Measurements from ENCODE around the gene ZGRF1. TPM values are rescaled to one million over a fixed set of nuclear protein-coding genes. Genes with fewer than 3 reads are reported as not detected.

ZGRF1 gene
- total and polyA plus RNA-seq, 9 of the 15 experiments (the other 6 are each of a cell fraction or from before 2014, with no cell fraction given), result 8.8 to 35.2 (median 22.0) TPM

DNA sequence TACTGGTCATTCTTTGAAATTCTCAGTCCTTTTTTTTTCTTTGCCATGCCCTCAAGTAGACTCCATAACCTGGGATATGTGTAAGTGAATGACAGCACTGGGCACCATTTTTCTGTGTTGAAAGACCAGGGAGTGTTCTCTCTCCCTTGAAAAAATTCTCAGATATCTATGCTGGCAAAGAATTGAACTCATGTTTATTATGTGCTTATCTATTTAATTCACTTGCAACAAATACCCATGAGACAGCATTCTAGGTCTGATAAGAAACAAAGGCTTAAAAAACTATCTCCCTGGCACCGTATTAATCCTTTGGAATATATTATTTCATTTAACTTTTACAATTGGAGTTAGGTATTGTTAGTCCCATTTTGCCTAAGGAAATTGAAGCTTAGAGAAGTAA is 37.0 kb upstream of the ZGRF1 start (continued):
- TF ChIP-seq, protein P1, sequence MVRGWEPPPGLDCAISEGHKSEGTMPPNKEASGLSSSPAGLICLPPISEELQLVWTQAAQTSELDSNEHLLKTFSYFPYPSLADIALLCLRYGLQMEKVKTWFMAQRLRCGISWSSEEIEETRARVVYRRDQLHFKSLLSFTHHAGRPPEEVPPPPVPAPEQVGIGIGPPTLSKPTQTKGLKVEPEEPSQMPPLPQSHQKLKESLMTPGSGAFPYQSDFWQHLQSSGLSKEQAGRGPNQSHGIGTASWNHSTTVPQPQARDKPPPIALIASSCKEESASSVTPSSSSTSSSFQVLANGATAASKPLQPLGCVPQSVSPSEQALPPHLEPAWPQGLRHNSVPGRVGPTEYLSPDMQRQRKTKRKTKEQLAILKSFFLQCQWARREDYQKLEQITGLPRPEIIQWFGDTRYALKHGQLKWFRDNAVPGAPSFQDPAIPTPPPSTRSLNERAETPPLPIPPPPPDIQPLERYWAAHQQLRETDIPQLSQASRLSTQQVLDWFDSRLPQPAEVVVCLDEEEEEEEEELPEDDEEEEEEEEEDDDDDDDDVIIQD (CRISPR knock-in tag; IDR thresholded peaks at IDR 0.05), result no peak
- TF ChIP-seq, protein P2, sequence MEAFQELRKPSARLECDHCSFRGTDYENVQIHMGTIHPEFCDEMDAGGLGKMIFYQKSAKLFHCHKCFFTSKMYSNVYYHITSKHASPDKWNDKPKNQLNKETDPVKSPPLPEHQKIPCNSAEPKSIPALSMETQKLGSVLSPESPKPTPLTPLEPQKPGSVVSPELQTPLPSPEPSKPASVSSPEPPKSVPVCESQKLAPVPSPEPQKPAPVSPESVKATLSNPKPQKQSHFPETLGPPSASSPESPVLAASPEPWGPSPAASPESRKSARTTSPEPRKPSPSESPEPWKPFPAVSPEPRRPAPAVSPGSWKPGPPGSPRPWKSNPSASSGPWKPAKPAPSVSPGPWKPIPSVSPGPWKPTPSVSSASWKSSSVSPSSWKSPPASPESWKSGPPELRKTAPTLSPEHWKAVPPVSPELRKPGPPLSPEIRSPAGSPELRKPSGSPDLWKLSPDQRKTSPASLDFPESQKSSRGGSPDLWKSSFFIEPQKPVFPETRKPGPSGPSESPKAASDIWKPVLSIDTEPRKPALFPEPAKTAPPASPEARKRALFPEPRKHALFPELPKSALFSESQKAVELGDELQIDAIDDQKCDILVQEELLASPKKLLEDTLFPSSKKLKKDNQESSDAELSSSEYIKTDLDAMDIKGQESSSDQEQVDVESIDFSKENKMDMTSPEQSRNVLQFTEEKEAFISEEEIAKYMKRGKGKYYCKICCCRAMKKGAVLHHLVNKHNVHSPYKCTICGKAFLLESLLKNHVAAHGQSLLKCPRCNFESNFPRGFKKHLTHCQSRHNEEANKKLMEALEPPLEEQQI (IDR thresholded peaks at IDR 0.05), result no peak
- TF ChIP-seq ZNF778 (CRISPR knock-in tag; IDR thresholded peaks at IDR 0.05), result no peak
- TF ChIP-seq HEY1 (CRISPR knock-in tag; IDR thresholded peaks at IDR 0.05; ENCODE audit: borderline replicate concordance), result no peak
- TF ChIP-seq, protein P3, sequence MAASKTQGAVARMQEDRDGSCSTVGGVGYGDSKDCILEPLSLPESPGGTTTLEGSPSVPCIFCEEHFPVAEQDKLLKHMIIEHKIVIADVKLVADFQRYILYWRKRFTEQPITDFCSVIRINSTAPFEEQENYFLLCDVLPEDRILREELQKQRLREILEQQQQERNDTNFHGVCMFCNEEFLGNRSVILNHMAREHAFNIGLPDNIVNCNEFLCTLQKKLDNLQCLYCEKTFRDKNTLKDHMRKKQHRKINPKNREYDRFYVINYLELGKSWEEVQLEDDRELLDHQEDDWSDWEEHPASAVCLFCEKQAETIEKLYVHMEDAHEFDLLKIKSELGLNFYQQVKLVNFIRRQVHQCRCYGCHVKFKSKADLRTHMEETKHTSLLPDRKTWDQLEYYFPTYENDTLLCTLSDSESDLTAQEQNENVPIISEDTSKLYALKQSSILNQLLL (CRISPR knock-in tag; IDR thresholded peaks at IDR 0.05; ENCODE audit: borderline replicate concordance), result no peak
- no peak for TF ChIP-seq GABPB1 (CRISPR knock-in tag; IDR thresholded peaks at IDR 0.05)
- TF ChIP-seq, protein P4, sequence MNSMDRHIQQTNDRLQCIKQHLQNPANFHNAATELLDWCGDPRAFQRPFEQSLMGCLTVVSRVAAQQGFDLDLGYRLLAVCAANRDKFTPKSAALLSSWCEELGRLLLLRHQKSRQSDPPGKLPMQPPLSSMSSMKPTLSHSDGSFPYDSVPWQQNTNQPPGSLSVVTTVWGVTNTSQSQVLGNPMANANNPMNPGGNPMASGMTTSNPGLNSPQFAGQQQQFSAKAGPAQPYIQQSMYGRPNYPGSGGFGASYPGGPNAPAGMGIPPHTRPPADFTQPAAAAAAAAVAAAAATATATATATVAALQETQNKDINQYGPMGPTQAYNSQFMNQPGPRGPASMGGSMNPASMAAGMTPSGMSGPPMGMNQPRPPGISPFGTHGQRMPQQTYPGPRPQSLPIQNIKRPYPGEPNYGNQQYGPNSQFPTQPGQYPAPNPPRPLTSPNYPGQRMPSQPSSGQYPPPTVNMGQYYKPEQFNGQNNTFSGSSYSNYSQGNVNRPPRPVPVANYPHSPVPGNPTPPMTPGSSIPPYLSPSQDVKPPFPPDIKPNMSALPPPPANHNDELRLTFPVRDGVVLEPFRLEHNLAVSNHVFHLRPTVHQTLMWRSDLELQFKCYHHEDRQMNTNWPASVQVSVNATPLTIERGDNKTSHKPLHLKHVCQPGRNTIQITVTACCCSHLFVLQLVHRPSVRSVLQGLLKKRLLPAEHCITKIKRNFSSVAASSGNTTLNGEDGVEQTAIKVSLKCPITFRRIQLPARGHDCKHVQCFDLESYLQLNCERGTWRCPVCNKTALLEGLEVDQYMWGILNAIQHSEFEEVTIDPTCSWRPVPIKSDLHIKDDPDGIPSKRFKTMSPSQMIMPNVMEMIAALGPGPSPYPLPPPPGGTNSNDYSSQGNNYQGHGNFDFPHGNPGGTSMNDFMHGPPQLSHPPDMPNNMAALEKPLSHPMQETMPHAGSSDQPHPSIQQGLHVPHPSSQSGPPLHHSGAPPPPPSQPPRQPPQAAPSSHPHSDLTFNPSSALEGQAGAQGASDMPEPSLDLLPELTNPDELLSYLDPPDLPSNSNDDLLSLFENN (IDR thresholded peaks at IDR 0.05; ENCODE audit: low read depth in 2 of 2, low read length in 2 of 2), result no peak
- TF ChIP-seq, protein P5, sequence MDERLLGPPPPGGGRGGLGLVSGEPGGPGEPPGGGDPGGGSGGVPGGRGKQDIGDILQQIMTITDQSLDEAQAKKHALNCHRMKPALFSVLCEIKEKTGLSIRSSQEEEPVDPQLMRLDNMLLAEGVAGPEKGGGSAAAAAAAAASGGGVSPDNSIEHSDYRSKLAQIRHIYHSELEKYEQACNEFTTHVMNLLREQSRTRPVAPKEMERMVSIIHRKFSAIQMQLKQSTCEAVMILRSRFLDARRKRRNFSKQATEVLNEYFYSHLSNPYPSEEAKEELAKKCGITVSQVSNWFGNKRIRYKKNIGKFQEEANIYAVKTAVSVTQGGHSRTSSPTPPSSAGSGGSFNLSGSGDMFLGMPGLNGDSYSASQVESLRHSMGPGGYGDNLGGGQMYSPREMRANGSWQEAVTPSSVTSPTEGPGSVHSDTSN (CRISPR knock-in tag; IDR thresholded peaks at IDR 0.05; ENCODE audit: low read depth), result no peak
- TF ChIP-seq, protein P5 (tag; conservative IDR thresholded peaks at IDR 0.05; ENCODE audit: low read depth), result no peak
